HG03571 (cell line): Measurements from ENCODE around the gene OSBPL1A.

Experiments used
- ATAC-seq: cut with Tn5 transposase; IDR thresholded peaks from one replicate; pipeline ENCODE4 v1.9.1; 2021; ENCODE audit not compliant: unreplicated experiment

Gene OSBPL1A

DNA sequence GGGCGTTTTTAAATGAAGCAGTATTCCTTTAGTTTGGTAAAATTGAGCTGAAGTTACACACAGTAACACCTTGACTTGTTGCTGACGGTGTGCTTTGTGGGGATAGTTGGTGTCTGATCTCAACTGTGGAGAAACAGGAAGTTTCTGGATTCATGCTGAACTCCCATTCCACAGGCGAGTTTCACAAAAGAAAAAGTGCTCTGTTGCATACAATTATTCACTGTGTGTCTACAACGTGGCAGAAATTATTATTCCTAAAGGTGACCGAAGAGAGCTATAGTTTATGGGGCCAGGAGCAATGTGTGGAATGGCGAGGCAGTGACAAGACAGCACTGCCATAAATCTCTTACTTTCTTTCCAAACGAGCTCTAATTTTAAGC, 259.2 kb downstream of the OSBPL1A start:
- ATAC-seq = no peak

DNA sequence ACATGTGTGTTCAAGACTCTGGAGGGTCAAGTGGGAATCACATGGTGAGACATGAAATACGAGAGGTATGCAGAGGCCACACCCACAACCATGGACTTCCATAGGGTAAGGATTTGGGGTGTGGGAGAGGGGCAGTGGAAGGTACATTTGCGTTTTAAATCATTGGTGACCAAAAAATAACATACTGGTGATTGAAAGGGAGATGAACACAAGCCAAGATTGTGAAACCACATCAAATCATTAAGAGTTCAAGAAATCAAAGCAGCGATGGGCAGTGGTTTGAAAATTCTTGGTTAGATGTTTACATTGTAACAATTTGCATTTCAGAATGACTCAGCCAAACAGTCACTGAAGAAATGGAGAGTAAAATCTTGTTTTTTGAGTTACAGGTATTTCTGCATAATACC, 260.7 kb downstream of the OSBPL1A start:
- no peak for ATAC-seq

DNA sequence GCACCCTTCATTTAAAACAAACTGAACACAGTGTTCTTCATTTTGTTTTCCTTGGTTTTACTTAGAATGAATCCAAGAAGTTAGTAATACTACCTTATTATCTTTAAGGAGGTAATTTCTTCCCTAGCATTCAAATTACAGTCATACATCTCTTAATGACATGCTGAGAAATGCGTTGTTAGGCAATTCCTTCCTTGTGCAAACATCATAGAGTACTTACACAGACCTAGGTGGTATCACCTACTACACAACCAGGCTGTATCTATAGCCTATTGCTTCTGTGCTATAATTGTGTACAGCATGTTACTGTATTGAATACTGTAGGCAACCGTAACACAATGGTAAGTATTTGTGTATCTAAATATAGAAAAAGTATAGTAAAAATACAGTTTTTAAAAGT, 267.1 kb downstream of the OSBPL1A start:
- no peak for ATAC-seq

DNA sequence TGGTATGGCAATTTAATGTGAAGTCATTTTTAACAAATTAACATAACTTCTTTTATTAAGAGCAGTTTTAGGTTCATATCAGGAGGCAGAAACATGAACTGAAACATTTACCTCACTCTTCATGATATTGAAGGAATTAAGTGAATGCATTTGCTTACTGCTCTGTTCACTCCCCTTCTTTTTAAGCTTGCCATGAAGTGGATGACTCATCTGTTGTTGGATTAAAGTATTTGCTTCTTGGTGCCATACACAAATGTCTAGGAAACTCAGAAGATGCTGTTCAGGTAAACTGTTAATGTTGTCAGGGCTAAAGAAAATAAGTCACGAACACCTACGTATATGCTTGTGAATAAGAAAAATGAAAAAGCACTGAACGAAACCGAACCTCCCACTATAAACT, 268.9 kb downstream of the OSBPL1A start:
- no peak for ATAC-seq

DNA sequence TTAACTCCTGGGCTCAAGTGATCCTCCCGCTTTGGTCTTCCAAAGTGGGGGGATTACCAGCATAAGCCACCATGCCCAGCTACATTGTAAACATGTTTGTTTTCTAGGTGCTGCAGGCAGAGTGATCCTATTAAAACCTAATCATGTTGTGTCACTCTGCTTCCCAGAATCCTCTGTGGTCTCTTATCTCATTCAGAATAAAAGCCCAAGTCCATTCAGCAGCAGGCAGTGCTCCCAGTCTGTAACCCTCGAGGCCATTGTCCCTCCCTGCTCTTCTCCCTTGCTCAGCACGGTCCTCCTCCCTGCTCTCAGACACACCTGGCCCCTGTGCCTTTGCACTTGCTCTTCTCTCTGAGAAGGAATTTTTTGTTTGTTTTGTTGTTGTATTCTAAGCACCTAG, 269.9 kb downstream of the OSBPL1A start:
- ATAC-seq = no peak

DNA sequence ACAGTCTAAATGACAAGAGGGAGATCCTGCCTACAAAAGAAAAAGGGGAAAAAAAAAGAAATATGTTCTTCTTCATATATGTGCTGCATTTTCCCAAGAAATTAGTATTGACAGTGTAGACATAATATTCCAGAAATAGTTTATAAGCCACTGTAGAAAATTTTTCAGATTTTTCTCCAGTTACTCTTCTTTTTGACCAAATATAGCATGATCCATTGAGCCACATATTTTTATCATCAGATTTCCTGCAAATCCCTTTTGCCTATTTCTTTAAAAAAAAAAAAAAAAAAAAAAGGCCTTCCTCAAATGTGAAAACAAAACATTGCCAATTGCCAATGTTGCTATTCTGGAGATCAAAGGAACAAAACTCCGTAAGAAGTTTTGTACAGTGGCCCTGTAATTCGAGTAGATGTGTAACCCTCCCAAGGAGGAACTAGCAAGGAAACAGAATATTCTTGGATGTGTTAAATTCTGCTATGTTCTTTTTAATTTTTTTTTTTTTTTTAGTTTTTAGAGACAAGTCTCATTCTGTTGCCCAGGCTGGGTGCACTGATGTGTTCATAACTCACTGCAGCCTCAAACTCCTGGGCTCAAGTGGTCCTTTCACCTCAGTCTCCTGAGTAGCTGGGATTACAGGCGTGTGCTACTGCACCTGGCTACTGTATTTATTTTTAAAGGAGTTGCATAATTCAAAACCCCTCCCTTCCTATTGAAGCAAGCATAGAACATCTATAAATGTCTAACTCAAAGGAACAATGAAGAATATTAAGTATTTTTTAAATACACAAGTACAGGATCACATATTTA, 271.3 kb downstream of the OSBPL1A start:
- no peak for ATAC-seq

DNA sequence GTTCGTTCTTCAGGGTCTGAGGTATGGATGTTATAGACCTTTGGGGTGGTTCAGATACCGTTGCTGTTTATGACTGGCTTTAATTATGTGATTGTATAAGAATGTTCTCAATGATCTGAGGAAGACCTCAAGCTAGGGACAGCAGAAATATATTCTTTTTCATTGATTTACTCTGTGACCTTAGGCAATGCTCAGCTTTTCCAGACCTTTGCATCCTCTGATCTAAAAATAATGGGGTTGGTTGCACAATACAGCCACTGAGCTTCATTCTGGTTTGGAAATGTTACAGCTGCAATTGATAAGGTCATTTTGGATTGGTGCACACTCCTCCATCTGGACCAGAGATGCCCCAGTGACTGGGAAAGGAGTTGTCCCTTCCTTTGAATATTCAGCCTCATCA, 276.0 kb downstream of the OSBPL1A start:
- no peak for ATAC-seq

DNA sequence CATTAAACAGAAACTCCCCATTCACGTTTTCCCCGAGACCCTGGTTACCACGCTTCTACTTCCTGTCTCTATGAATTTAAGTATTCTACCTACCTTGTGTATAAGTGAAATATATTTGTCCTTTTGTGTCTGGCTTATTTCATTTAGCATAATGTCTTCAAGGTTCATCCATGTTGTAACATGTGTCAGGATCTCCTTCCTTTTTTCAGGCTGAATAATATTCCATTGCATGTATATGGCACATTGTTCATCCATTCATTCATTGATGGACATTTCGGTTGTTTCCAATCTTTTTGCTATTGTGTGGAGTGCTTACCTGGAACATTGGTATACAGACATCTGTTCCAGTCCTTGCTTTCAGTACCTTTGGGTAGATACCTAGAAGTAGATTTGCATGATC, 276.9 kb downstream of the OSBPL1A start:
- ATAC-seq = no peak

DNA sequence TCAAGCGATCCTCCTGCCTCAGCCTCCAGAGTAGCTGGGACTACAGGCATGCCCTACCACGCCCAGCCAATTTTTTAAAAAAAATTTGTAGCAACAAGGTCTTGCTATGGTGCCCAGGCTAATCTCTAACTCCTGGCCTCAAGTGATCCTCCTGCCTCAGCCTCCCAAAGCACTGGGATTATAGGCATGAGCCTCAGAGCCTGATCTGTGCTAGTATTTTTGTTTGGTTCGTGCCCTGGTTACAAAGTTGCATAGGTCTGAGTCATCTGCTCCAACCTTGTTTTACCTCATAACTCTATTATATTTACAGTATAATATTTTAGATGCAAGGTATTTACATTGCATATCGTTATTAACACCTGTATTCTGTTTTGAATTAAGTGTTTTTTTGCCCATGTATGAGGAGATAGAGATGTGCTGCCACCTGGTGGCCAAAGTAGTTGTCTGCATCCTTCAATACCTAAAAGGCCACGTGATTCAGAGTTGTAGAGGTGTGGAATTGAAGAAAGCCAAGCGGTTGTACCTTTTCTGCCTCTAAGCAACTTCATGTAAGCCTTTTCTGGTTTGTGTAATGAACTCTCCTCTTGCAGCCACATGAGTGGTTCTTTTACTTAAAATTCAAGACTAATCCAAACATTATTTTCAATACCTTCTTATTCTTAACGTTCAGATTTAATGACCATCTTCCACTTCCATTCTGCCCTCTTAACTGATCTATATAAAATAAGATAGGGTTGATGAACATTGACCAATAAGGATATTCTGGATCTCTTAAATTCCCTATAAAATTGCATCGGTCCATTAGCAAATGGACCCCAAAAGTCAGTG, 278.7 kb downstream of the OSBPL1A start:
- peak; percentile 75 for ATAC-seq

DNA sequence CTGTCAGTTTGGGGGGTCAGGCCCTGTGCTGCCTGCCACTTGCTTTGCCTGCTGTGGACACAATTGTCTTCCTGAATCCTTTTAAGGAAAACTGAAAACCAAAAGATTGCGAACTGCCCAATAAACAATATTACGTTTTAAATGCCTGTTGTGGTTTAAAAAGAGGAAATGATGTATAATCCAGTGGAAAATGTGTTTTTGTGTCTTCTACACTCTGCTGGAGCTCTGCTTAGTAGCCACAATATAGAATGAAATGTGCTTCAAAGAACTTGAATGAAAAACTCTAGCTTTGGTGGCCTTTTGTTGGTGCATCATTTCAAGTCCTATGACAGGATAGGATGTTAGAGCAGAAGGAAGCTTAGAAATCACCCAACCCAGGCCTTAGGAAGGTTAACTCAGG, 282.0 kb downstream of the OSBPL1A start:
- no peak for ATAC-seq

DNA sequence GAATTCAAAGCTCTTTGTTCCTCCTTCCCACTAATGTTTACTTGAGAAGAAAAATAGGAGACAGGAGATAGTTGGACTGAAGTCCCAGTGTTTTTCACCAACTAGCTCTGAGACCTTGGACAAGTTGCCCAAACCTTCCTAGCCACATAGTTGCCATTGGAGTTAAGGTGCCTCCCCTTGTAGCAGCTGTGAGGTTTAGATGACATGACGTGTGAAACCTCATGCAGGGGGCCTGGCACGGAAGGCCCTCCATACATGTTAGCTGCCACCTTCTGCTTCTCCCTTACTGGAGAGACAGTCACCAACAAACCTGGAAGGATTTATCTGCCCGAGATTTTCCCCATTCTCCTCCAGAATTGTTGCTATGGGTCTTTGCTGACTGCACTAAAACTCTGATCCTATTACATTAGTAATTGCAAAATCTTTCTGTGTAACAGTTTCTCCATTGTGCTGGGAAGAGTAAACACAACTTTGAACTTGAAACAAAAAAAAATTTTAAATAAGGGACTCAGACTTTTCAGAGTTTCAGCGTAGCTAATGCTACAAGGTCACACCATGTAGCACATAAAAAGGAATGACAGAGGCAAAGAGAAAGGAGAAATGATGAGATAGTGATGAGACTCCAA, 282.6 kb downstream of the OSBPL1A start:
- no peak for ATAC-seq

DNA sequence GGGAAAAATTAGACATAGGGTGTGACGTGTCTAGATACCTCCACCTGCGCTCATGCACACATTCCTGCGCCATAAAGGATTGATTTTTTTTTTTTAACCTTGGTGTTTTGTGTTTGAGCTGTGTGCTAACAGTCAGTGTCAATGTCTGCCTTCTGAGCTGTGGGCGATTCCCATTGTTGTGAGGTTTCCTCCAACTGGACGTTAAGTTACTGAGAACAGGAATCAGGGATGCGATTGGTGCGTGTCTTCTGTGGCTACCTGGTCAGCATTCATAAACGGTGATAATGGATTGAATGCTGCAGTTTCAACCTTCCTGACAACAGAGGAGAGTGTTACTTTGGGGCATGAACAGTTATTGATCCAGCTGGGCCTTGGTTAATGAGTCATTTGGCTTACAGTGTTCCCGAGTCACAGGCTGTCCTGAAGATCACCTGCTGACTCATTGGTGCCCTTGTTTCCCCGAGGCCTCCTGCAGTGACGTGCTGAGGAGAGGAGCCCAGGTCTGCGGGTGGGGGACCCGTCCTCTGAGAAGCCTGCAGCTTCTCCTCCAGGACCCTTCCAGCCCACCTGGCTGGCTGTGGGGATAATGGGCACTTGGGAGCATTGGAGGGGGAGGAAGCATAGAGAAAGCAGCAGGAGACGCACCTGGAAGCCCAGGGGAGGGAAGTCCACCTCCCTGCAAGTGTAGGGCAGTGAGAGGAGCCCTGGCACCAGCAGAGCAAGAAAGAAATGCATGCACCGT, 284.6 kb downstream of the OSBPL1A start:
- no peak for ATAC-seq

DNA sequence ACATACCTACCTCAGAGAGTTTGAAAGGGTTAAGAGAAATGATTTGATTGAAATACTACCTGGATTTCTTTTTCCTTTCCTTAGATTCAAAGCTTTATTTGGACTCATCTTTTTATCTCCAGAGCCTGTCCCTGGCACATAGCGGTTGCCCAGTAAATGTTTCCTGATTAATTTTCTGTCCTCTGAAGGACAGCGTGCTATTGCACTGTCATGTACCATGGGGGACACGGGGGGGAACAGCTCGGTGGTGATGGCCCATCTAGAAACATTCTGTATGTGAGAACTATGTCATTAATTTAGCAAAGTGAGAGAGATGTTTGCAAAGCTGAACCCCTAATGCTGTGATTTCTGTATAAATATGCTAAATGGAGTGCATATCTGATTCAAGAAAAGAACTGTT, 285.2 kb downstream of the OSBPL1A start:
- no peak for ATAC-seq
